Neural crest cell (in vitro differentiated cells): ENCODE measurements around the gene DNAJB8. TPM values are rescaled to one million over a fixed set of nuclear protein-coding genes. Genes with fewer than 3 reads are reported as not detected.

ENCODE experiments used
- DNase-seq: peaks from one replicate; pipeline ENCODE4 v3.0.0; 2021; ENCODE audit warnings: low read depth, mixed read lengths, low spot score
- H3K27ac Mint-ChIP-seq: one replicate; pipeline ENCODE4 v1.8.0; 2021; ENCODE audit warnings: mild to moderate bottlenecking, mixed read lengths; ENCODE audit not compliant: unreplicated experiment
- H3K27me3 Mint-ChIP-seq: 2 replicates; pipeline ENCODE4 v1.8.0; 2021; ENCODE audit warnings: low read depth, mild to moderate bottlenecking, mixed read lengths
- H3K36me3 Mint-ChIP-seq: 2 replicates; pipeline ENCODE4 v1.8.0; 2021; ENCODE audit warnings: low read depth, mild to moderate bottlenecking, mixed read lengths
- H3K4me1 Mint-ChIP-seq: 2 replicates; pipeline ENCODE4 v1.8.0; 2021; ENCODE audit warnings: mixed read lengths
- H3K4me3 Mint-ChIP-seq: one replicate; pipeline ENCODE4 v1.8.0; 2021; ENCODE audit warnings: mild to moderate bottlenecking, mixed read lengths
- H3K9me3 Mint-ChIP-seq: 2 replicates; pipeline ENCODE4 v1.8.0; 2021; ENCODE audit warnings: mixed read lengths
- total RNA-seq: library from RNA; stranded (reverse); gene quantifications from 2 replicates; pipeline ENCODE4 v1.2.1, GENCODE V29; 2021
- TF ChIP-seq, protein P1 (sequence below): fragments of 200-600 bp; sonication (generic); conservative IDR thresholded peaks from 2 replicates; pipeline ENCODE4 v1.5.0; 2021; ENCODE audit warnings: antibody characterized with exemption, mild to moderate bottlenecking

Gene DNAJB8
- total RNA-seq, 1 donor from 2014 or later, result not detected

DNA sequence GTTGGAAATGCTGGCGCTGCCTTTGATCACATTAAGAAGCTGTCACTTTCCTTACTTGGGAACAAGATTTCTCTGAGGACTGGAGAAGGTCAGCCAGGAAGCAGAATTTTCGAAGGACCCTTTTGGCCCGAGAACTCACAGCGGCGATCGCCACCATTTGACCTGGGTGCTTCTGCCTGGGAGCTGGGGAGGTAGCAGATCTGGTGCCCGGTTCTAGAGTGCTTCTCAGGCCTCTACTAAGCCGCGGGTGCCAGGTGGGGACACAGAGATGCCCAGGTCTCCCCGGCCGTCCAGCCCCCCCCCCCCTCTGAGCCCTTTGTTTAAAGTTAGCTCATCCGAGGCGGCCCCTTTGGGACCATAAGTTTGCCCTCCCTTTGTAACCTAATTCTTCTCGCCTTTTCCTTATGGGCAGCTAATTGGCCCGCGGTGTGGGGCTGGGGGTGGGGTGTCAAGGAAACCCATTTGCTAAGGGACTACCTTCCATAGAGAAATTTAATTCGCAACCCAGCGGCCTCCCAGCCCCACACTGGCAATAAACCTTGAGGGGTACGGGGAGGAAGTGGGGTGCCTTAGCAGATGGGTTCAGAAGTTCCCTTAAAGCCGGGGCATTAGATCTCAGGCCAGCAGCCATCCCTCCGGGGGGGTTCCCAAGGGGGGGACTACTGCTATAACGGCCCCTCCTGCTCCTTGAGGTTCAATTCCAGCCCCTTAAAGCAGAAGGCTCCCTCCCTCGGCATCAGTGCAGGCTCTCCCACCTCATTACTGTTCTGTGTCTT is 24.4 kb upstream of the DNAJB8 start:
- no peak overlapping the region for H3K27ac Mint-ChIP-seq
- H3K4me3 Mint-ChIP-seq, result peak overlapping the region; percentile 61
- no peaks in the 10 kb centered on the region for H3K9me3 Mint-ChIP-seq
- peaks cover 19% of the 10 kb centered on the region for H3K4me1 Mint-ChIP-seq
- TF ChIP-seq, protein P1, sequence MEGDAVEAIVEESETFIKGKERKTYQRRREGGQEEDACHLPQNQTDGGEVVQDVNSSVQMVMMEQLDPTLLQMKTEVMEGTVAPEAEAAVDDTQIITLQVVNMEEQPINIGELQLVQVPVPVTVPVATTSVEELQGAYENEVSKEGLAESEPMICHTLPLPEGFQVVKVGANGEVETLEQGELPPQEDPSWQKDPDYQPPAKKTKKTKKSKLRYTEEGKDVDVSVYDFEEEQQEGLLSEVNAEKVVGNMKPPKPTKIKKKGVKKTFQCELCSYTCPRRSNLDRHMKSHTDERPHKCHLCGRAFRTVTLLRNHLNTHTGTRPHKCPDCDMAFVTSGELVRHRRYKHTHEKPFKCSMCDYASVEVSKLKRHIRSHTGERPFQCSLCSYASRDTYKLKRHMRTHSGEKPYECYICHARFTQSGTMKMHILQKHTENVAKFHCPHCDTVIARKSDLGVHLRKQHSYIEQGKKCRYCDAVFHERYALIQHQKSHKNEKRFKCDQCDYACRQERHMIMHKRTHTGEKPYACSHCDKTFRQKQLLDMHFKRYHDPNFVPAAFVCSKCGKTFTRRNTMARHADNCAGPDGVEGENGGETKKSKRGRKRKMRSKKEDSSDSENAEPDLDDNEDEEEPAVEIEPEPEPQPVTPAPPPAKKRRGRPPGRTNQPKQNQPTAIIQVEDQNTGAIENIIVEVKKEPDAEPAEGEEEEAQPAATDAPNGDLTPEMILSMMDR, result no peak
- H3K27me3 Mint-ChIP-seq, result peaks cover 96% of the 10 kb centered on the region
- DNase-seq, result no peak
- H3K36me3 Mint-ChIP-seq, result peaks cover 3% of the 10 kb centered on the region

DNA sequence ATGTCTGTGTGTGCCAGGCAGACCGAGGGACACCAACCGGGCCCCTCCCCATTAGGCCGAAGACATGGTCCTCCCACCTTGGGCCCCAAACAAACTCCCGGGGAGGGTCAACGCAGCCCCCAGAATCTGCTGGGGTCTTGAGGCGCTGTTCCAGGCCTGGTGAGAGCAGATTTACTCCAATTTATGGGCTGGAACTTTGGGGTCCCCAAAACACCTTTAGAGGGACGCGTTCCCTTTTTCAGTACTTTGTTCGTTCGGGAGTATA is 23.9 kb upstream of the DNAJB8 start:
- Mint-ChIP-seq H3K4me3 (peak overlapping the region; percentile 61), H3K9me3 (no peaks in the 10 kb centered on the region), H3K27me3 (peaks cover 96% of the 10 kb centered on the region), H3K27ac (no peak overlapping the region), H3K4me1 (peaks cover 16% of the 10 kb centered on the region), H3K36me3 (peaks cover 3% of the 10 kb centered on the region)
- TF ChIP-seq, protein P1, result no peak
- DNase-seq, result no peak

DNA sequence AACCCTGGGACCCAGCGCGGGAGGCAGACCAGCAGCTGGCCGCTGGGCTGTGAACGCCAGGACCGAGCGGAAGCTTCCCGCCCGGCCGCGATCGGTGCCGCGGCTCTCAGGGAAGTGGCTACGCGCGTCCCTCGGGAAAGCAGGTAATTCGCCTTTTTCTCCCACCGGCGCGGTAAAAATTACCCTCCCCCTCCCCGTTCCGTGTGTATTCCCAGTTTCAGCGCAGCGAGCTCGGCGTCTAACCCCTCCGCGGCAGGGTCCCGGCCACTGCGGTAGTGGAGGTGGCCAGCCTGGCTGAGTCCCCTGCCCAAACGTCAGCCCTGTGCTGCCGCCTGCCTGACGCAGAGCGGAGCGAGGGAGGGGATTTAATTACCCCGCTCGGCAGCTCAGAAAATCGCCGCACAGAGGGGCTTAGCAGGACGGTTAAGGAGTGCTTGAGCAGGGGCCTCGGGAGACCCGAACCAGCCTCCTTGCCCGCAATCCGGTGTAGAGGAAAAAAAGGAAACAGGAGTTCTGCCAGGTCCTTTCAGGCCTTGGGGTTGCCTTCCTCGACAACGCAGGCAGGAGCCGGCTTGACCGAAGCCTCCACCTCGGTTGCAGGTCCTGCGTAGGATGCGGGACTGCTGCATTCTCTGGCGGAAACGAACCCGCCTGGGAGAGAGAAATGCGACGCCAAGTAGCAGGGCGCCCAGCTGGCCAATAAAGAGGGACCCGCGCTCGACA is 23.4 kb upstream of the DNAJB8 start:
- Mint-ChIP-seq H3K9me3 (no peaks in the 10 kb centered on the region), H3K27ac (no peak overlapping the region), H3K4me3 (peak overlapping the region; percentile 84), H3K4me1 (peaks cover 16% of the 10 kb centered on the region), H3K36me3 (peaks cover 3% of the 10 kb centered on the region), H3K27me3 (peaks cover 96% of the 10 kb centered on the region)
- DNase-seq, result peak; percentile 49
- TF ChIP-seq, protein P1, result no peak

DNA sequence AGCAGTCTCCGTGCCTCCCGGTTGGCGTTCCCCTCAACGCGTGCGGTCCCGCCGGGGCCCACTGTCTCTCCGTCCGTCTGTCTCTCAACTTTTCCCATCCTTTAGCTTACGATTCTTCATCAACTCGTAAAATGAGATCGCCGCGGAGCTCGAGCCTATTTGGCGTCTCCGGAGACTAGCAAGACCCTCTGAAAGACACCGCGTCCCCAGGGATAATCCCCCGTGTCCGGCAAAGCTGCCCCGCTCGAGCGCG is 22.9 kb upstream of the DNAJB8 start:
- Mint-ChIP-seq H3K27ac (no peak overlapping the region), H3K36me3 (peaks cover 3% of the 10 kb centered on the region)

DNA sequence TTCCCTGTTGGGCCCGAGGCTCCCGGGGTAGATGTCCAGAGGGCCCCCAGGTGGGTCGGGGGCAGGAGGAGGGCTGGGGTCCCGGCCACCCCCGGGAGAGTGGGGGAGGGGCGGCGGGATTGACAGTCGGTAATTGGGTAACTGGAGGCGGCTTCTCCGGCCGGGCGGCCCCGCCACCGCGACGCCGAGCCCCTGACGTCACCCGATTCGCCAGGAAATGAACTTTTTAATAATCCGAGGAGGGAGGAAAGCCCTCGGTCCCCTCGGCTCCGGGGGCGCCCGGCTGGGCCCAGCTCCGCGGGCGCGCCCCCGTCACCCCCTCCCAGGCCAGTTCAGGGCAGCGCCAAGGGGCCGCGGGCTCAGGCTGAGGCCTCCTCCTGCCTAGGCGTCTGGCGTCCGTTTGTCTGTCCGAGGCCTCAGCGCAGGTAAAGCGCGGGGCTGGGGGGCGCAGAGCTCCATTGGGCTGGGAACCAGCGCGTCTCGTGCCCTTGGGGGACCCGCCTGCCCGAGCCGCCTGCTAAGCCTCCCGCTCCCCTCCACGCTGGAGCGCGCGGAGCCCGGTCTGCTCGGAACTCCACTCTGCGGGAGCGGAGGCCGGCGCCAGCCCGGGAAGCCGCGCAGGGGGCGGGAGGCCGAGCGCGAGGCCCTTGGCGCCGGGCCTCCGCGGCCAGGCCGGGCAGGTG is 22.4 kb upstream of the DNAJB8 start:
- no peak for DNase-seq
- Mint-ChIP-seq H3K9me3 (no peaks in the 10 kb centered on the region), H3K4me1 (peaks cover 16% of the 10 kb centered on the region), H3K4me3 (no peak overlapping the region), H3K27ac (no peak overlapping the region), H3K27me3 (peaks cover 96% of the 10 kb centered on the region), H3K36me3 (peaks cover under 1% of the 10 kb centered on the region)
- TF ChIP-seq, protein P1, result no peak

More for the DNA sequence above, 22.9 kb upstream of the DNAJB8 start:
- no peak for DNase-seq
- Mint-ChIP-seq H3K4me1 (peaks cover 16% of the 10 kb centered on the region), H3K9me3 (no peaks in the 10 kb centered on the region), H3K4me3 (no peak overlapping the region), H3K27me3 (peaks cover 96% of the 10 kb centered on the region)
- TF ChIP-seq, protein P1, result no peak
